Panc1 (cell line): ENCODE data around the gene GAPDH. TPM values are rescaled to one million over a fixed set of nuclear protein-coding genes. Genes with fewer than 3 reads are reported as not detected.

Experiments
- ATAC-seq: fragments of 200-7000 bp; cut with Tn5 transposase; 2 replicates; pipeline ENCODE4 v1.9.1; 2020; ENCODE audit warnings: mild to moderate bottlenecking, moderate library complexity
- BruUV-seq: library from RNA; stranded (reverse); fragments of 400-500 nt; replicated peaks from 2 replicates; lab custom pipeline; 2021; lab: Mats Ljungman, UMichigan
- CTCF ChIA-PET: fragments of 300-600 bp; sonication (Branson Sonifier 250); formaldehyde crosslinking; loops from one replicate; lab custom pipeline; 2022; ENCODE audit warnings: antibody characterized with exemption; lab: Charles Lee
- POLR2A ChIA-PET: fragments of 300-600 bp; sonication (Branson Sonifier 250); formaldehyde crosslinking; loops from one replicate; lab custom pipeline; 2022; ENCODE audit warnings: antibody characterized with exemption; lab: Charles Lee
- DNase-seq: peaks from one replicate; pipeline ENCODE4 v3.0.0-alpha.2; 2010; ENCODE audit warnings: low read depth, low spot score
- H3K27ac ChIP-seq: 2 replicates; pipeline ENCODE4 v1.5.1; 2011; ENCODE audit warnings: mild to moderate bottlenecking, low read length, inconsistent platforms
- H3K27me3 ChIP-seq: fragments of 200-500 bp; sonication (Bioruptor generic); 2 replicates; pipeline ENCODE4 v1.6.0; 2014; ENCODE audit warnings: low read length, inconsistent platforms; ENCODE audit not compliant: control insufficient read depth, insufficient read depth
- H3K36me3 ChIP-seq: fragments of 200-500 bp; sonication (Bioruptor generic); 2 replicates; pipeline ENCODE4 v1.5.1; 2014; ENCODE audit warnings: inconsistent platforms, mild to moderate bottlenecking, low read length, moderate library complexity; ENCODE audit not compliant: control insufficient read depth, insufficient read depth
- H3K4me1 ChIP-seq: 2 replicates; pipeline ENCODE4 v1.5.1; 2011; ENCODE audit warnings: inconsistent platforms, mild to moderate bottlenecking, low read length, moderate library complexity; ENCODE audit not compliant: control insufficient read depth, insufficient read depth
- H3K4me3 ChIP-seq, 2 experiments: 2 replicates each; pipeline ENCODE4 v1.5.1; 2011 to 2012; ENCODE audit warnings: low read depth in 2 of 2, low read length in 2 of 2, mild to moderate bottlenecking in 2 of 2, inconsistent platforms in 1 of 2, moderate library complexity in 1 of 2
- H3K9me3 ChIP-seq: fragments of 200-500 bp; sonication (Bioruptor generic); 2 replicates; pipeline ENCODE4 v1.5.1; 2014; ENCODE audit warnings: low read depth, mild to moderate bottlenecking, inconsistent platforms, low read length, moderate library complexity; ENCODE audit not compliant: control insufficient read depth, insufficient read depth
- POLR2AphosphoS5 ChIP-seq: IDR thresholded peaks from 2 replicates; pipeline ENCODE4 v1.6.1; 2012; ENCODE audit warnings: mild to moderate bottlenecking, low read depth, low read length, moderate library complexity
- SIN3A ChIP-seq: IDR thresholded peaks from 2 replicates; pipeline ENCODE4 v1.6.1; 2012; ENCODE audit warnings: low read depth, mild to moderate bottlenecking, low read length, moderate library complexity, borderline replicate concordance; ENCODE audit not compliant: insufficient read depth
- TCF7L2 ChIP-seq: IDR thresholded peaks from 2 replicates; pipeline ENCODE4 v1.6.1; 2011; ENCODE audit warnings: mild to moderate bottlenecking, low read depth, low read length, inconsistent platforms
- in situ Hi-C: cut with HindIII; loops from 2 replicates; pipeline ENCODE4 v1.10.0; 2016; ENCODE audit warnings: low sequenced_read_pairs, low pct_unique_long_range_greater_than_20kb
- intact Hi-C: fragments of 100-400 bp; cut with micrococcal nuclease; formaldehyde crosslinking; loops from one replicate; pipeline ENCODE4 v1.10.0; 2022; ENCODE audit not compliant: unreplicated experiment
- total RNA-seq: library from RNA; stranded (reverse); gene quantifications from one replicate; pipeline ENCODE4 v1.2.1, GENCODE V29; 2021; ENCODE audit not compliant: unreplicated experiment
- TF ChIP-seq, protein P1 (sequence below), 2 experiments: IDR thresholded peaks; 2 replicates each; pipeline ENCODE4 v1.6.1; 2011 to 2012; ENCODE audit warnings: low read depth in 2 of 2, control low read depth in 1 of 2, low read length in 1 of 2, mild to moderate bottlenecking in 1 of 2, moderate library complexity in 1 of 2; ENCODE audit not compliant: insufficient read depth in 1 of 2
- TF ChIP-seq, protein P2 (sequence below): fragments of 450-650 bp; IDR thresholded peaks from 2 replicates; pipeline ENCODE4 v1.5.1; 2017; ENCODE audit warnings: mild to moderate bottlenecking

The GAPDH gene
- total RNA-seq, 1 experiment from 2014 or later: 2,912 TPM

DNA sequence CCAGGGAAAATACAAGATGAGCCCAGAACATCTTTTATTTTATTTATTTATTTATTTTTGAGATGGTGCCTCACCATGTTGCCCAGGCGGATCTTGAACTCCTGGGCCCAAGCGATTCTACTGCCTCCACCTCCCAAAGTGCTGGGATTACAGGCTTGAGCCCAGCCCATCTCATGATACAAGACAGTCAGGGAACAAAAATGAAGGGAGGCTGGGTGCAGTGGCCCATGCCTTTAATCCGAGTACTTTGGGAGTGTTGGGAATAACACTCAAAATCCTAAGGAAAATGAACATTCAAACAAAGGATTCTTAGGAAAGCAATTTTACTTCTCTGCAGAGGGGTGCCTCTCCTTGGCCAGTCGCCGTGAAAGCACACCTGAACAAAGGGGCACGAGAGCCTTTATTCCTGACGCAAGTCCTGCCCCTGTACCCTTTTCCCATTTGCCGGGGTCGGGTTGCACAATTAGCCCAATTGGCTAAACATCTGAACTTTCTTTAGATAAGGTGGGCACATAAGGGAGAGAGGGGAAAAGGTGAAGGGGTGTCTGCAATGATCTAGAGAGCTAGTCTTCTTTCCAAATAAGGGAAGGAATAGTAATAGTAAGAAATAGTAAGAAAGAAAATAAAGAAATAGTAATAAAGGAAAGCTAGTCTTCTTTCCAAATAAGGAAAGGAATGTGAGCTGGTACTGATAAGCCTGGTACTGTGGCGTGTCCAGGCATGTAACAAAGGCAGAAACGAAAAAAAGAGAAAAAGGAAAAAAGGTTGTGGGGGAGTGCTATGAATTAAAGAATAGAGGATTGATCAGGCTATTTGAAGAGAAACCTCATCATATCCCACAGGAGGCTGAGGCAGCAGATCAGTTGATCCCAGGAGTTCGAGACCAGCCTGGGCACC, 27.0 kb upstream of the GAPDH start:
- Histone ChIP-seq H3K9me3 (no peaks in the 10 kb centered on the region), H3K27me3 (no peaks in the 10 kb centered on the region), H3K4me3 (no peak overlapping the region), H3K4me1 (no peaks in the 10 kb centered on the region), H3K36me3 (peaks cover 14% of the 10 kb centered on the region; the same call in 1 of the 2 replicates), H3K27ac (no peak overlapping the region)
- ChIA-PET CTCF (no interaction called here), POLR2A (no interaction called here)
- DNase-seq: no peak
- in situ Hi-C loops: no loop called here
- no TSS peak for BruUV-seq
- TF ChIP-seq, protein P1, sequence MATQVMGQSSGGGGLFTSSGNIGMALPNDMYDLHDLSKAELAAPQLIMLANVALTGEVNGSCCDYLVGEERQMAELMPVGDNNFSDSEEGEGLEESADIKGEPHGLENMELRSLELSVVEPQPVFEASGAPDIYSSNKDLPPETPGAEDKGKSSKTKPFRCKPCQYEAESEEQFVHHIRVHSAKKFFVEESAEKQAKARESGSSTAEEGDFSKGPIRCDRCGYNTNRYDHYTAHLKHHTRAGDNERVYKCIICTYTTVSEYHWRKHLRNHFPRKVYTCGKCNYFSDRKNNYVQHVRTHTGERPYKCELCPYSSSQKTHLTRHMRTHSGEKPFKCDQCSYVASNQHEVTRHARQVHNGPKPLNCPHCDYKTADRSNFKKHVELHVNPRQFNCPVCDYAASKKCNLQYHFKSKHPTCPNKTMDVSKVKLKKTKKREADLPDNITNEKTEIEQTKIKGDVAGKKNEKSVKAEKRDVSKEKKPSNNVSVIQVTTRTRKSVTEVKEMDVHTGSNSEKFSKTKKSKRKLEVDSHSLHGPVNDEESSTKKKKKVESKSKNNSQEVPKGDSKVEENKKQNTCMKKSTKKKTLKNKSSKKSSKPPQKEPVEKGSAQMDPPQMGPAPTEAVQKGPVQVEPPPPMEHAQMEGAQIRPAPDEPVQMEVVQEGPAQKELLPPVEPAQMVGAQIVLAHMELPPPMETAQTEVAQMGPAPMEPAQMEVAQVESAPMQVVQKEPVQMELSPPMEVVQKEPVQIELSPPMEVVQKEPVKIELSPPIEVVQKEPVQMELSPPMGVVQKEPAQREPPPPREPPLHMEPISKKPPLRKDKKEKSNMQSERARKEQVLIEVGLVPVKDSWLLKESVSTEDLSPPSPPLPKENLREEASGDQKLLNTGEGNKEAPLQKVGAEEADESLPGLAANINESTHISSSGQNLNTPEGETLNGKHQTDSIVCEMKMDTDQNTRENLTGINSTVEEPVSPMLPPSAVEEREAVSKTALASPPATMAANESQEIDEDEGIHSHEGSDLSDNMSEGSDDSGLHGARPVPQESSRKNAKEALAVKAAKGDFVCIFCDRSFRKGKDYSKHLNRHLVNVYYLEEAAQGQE (IDR thresholded peaks at IDR 0.05; ENCODE audit: insufficient read depth in 1 of 2, low read depth in 2 of 2, low read length in 1 of 2): no peak
- TF ChIP-seq POLR2AphosphoS5: no peak
- TF ChIP-seq SIN3A: no peak
- TF ChIP-seq TCF7L2: no peak
- TF ChIP-seq, protein P2, sequence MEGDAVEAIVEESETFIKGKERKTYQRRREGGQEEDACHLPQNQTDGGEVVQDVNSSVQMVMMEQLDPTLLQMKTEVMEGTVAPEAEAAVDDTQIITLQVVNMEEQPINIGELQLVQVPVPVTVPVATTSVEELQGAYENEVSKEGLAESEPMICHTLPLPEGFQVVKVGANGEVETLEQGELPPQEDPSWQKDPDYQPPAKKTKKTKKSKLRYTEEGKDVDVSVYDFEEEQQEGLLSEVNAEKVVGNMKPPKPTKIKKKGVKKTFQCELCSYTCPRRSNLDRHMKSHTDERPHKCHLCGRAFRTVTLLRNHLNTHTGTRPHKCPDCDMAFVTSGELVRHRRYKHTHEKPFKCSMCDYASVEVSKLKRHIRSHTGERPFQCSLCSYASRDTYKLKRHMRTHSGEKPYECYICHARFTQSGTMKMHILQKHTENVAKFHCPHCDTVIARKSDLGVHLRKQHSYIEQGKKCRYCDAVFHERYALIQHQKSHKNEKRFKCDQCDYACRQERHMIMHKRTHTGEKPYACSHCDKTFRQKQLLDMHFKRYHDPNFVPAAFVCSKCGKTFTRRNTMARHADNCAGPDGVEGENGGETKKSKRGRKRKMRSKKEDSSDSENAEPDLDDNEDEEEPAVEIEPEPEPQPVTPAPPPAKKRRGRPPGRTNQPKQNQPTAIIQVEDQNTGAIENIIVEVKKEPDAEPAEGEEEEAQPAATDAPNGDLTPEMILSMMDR: no peak
- no peak for ATAC-seq
- intact Hi-C loops: no loop called here

DNA sequence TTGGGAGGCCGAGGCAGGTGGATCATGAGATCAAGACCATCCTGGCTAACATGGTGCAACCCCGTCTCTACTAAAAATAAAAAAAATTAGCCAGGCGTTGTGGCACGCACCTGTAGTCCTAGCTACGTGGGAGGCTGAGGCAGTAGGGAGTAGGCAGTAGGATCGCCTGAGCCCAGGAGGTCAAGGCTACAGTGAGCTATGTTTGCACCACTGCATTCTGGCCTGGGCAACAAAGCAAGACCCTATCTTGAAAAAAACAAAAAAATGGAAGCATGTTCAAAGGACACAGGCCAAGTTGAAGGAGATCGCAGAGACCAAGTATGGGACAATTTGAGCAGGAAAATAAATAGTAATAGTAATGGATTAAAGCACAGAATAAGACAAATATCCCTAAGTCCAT, 26.2 kb upstream of the GAPDH start:
- Histone ChIP-seq H3K27ac (no peak overlapping the region), H3K9me3 (no peaks in the 10 kb centered on the region), H3K36me3 (peaks cover 14% of the 10 kb centered on the region; the same call in 1 of the 2 replicates), H3K4me1 (no peaks in the 10 kb centered on the region), H3K27me3 (no peaks in the 10 kb centered on the region), H3K4me3 (no peak overlapping the region)
- intact Hi-C loops: no loop called here
- no peak for DNase-seq
- CTCF ChIA-PET: no interaction called here
- TF ChIP-seq, protein P1 (IDR thresholded peaks at IDR 0.05; ENCODE audit: insufficient read depth in 1 of 2, low read depth in 2 of 2, low read length in 1 of 2): no peak
- TF ChIP-seq, protein P2: no peak
- TF ChIP-seq SIN3A: no peak
- TF ChIP-seq POLR2AphosphoS5: no peak
- TF ChIP-seq TCF7L2: no peak
- ATAC-seq: no peak
- in situ Hi-C loops: no loop called here
- POLR2A ChIA-PET: no interaction called here
- no TSS peak for BruUV-seq
